Right lobe of liver (tissue), 4 donors: ENCODE results near the gene POMT2.

Experiments used
- CTCF ChIP-seq, 4 donors: fragments of 200-600 bp in 3 of 4; fragments of 450-650 bp in 1 of 4; IDR thresholded peaks; one replicate each; pipeline versions ENCODE4 v1.5.1 to v1.8.0; 2016 to 2022; ENCODE audit warnings: antibody characterized with exemption in 4 of 4, mild to moderate bottlenecking in 2 of 4
- POLR2A ChIP-seq: fragments of 450-650 bp; IDR thresholded peaks from one replicate; pipeline ENCODE4 v1.6.1; 2017; ENCODE audit warnings: antibody characterized with exemption, mild to moderate bottlenecking
- donor health status: DM: no; HTN: no; CAD: no.
- donor health status: DM: no; HTN: no; CAD: no.
- donor health status: DM: no; HTN: yes; CAD: no.

- no peak for TF ChIP-seq POLR2A
- no peak for TF ChIP-seq CTCF (IDR thresholded peaks at IDR 0.05)
Measured at GRCh38 chr14:77241955-77242354, 78.7 kb downstream of the POMT2 start.
